ENCODE measurements around the gene METTL17.

DNA sequence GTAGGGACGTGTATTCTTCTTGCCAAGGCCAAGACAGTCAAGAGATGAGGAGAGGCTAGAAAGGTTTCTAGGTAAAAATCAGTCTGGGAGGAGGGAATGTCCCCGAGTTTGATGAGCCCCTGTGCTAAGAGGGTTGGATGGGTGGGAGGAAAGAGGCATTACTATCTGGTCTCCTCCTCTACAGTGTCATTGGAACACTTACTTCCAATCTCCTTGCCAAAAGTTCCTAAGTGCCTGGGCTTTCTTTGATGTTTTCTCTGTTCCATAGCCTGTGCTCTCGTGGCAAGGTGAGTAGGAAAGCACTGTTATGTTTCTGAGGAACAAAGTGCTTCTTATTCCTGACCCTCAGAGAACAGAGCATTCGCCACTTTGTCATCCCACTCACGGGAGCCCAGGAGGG, 44.9 kb downstream of the METTL17 start, which contains the start of gene RNASE13:
- TF ChIP-seq BHLHE40 (IDR thresholded peaks at IDR 0.05; ENCODE audit: borderline replicate concordance) (no peak), FOXA1 (IDR thresholded peaks at IDR 0.05) (no peak), TARDBP (IDR thresholded peaks at IDR 0.05) (no peak), ZNF384 (IDR thresholded peaks at IDR 0.05) (no peak), L3MBTL2 (conservative IDR thresholded peaks at IDR 0.05) (no peak)
- TF ChIP-seq, protein P1, sequence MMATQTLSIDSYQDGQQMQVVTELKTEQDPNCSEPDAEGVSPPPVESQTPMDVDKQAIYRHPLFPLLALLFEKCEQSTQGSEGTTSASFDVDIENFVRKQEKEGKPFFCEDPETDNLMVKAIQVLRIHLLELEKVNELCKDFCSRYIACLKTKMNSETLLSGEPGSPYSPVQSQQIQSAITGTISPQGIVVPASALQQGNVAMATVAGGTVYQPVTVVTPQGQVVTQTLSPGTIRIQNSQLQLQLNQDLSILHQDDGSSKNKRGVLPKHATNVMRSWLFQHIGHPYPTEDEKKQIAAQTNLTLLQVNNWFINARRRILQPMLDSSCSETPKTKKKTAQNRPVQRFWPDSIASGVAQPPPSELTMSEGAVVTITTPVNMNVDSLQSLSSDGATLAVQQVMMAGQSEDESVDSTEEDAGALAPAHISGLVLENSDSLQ (IDR thresholded peaks at IDR 0.05): no peak
